ENCODE results near the gene UBR4.

UBR4 gene

GRCh38 chr1:19066248-19066873 lies 143.7 kb downstream of the UBR4 start:
- H3K27ac ChIP-seq = peak overlapping the region in 6 of 21 experiments; percentile 14 to 79 (median 30)

GRCh38 chr1:19065526-19066247 lies 144.4 kb downstream of the UBR4 start:
- H3K4me3 ChIP-seq = no peak overlapping the region
- peak overlapping the region in 11 of 21 experiments; percentile 14 to 79 (median 29) for H3K27ac ChIP-seq

More at GRCh38 chr1:19066248-19066873, 143.7 kb downstream of the UBR4 start:
- no peak overlapping the region for H3K4me3 ChIP-seq

GRCh38 chr1:19064906-19065450 lies 145.1 kb downstream of the UBR4 start:
- no peak overlapping the region for H3K4me3 ChIP-seq
- H3K27ac ChIP-seq = peak overlapping the region in 13 of 21 experiments; percentile 15 to 79 (median 29)

- peak overlapping the region in 1 of 21 experiments; percentile 12 for H3K27ac ChIP-seq
These were observed 146.9 kb downstream of the UBR4 start for GRCh38 chr1:19063122-19063521.

GRCh38 chr1:19062258-19063029 lies 147.6 kb downstream of the UBR4 start:
- Histone ChIP-seq H3K4me3 (no peak overlapping the region), H3K27ac (peak overlapping the region in 2 of 21 experiments; percentile 30 to 77)

More at GRCh38 chr1:19063122-19063521, 146.9 kb downstream of the UBR4 start:
- H3K4me3 ChIP-seq = no peak overlapping the region

- H3K27ac ChIP-seq = peak overlapping the region in 3 of 21 experiments; percentile 16 to 77 (median 30)
- no peak overlapping the region for H3K4me3 ChIP-seq
These were observed 148.3 kb downstream of the UBR4 start for GRCh38 chr1:19061798-19062197.

- no peak overlapping the region for H3K4me3 ChIP-seq
- H3K27ac ChIP-seq = peak overlapping the region in 3 of 21 experiments; percentile 16 to 77 (median 30)
These were observed 148.7 kb downstream of the UBR4 start for GRCh38 chr1:19061343-19061742.

- H3K4me3 ChIP-seq = no peak overlapping the region
- no peak overlapping the region for H3K27ac ChIP-seq
These were observed 150.3 kb downstream of the UBR4 start for GRCh38 chr1:19059773-19060172.

- H3K27ac ChIP-seq = peak overlapping the region in 1 of 21 experiments; percentile 65
- no peak overlapping the region for H3K4me3 ChIP-seq
These were observed 151.6 kb downstream of the UBR4 start for GRCh38 chr1:19058476-19058797.

- H3K4me3 ChIP-seq = no peak overlapping the region
These were observed 152.1 kb downstream of the UBR4 start for GRCh38 chr1:19057784-19058475.

GRCh38 chr1:19057182-19057779 lies 152.8 kb downstream of the UBR4 start:
- Histone ChIP-seq H3K4me3 (no peak overlapping the region), H3K27ac (peak overlapping the region in 3 of 21 experiments; percentile 16 to 65 (median 36))

More at GRCh38 chr1:19057784-19058475, 152.1 kb downstream of the UBR4 start:
- peak overlapping the region in 4 of 21 experiments; percentile 16 to 65 (median 29) for H3K27ac ChIP-seq

GRCh38 chr1:19055701-19056100 lies 154.4 kb downstream of the UBR4 start:
- no peak overlapping the region for H3K27ac ChIP-seq
- H3K4me3 ChIP-seq = no peak overlapping the region

- Histone ChIP-seq H3K4me3 (no peak overlapping the region), H3K27ac (peak overlapping the region in 4 of 21 experiments; percentile 43 to 79 (median 52))
These were observed 155.1 kb downstream of the UBR4 start for GRCh38 chr1:19055001-19055400.

- peak overlapping the region in 8 of 21 experiments; percentile 27 to 79 (median 44) for H3K27ac ChIP-seq
- H3K4me3 ChIP-seq = no peak overlapping the region
These were observed 155.8 kb downstream of the UBR4 start for GRCh38 chr1:19054216-19054615.

GRCh38 chr1:19053486-19053885 lies 156.6 kb downstream of the UBR4 start:
- peak overlapping the region in 9 of 21 experiments; percentile 5 to 79 (median 43) for H3K27ac ChIP-seq

GRCh38 chr1:19049798-19050197 lies 160.3 kb downstream of the UBR4 start:
- H3K4me3 ChIP-seq = no peak overlapping the region
- H3K27ac ChIP-seq = no peak overlapping the region

More at GRCh38 chr1:19053486-19053885, 156.6 kb downstream of the UBR4 start:
- no peak overlapping the region for H3K4me3 ChIP-seq

- no peak overlapping the region for H3K4me3 ChIP-seq
- no peak overlapping the region for H3K27ac ChIP-seq
These were observed 160.8 kb downstream of the UBR4 start for GRCh38 chr1:19049128-19049768.

GRCh38 chr1:19046972-19047731 lies 162.9 kb downstream of the UBR4 start:
- no peak overlapping the region for H3K4me3 ChIP-seq
- no peak overlapping the region for H3K27ac ChIP-seq

Measured in skin epidermis (tissue), 12 donors.